Heart left ventricle (tissue), 16 donors: Measurements from ENCODE around the gene NEDD1. TPM values are rescaled to one million over a fixed set of nuclear protein-coding genes. Genes with fewer than 3 reads are reported as not detected.
A peak's percentile ranks its signal among the peaks of the same experiment; 100 is the strongest.

Source experiments
- ATAC-seq, 4 donors: fragments of 200-7000 bp; cut with Tn5 transposase; one replicate each; pipeline ENCODE4 v1.9.1; 2020 to 2022; ENCODE audit warnings: moderate library complexity in 4 of 4, mild to moderate bottlenecking in 3 of 4, moderate number of reproducible peaks in 1 of 4
- DNase-seq, 5 donors: peaks; one replicate each; pipeline ENCODE4 v3.0.0-alpha.2; 2020
- H3K27ac ChIP-seq, 12 donors: fragments of 200-600 bp; sonication (generic) in 4 of 12; one replicate each; pipeline versions ENCODE4 v1.5.0 to v1.8.0; 2016 to 2022; ENCODE audit warnings: mild to moderate bottlenecking in 2 of 12
- H3K27me3 ChIP-seq, 9 donors: fragments of 200-600 bp; sonication (generic) in 2 of 9; one replicate each; pipeline versions ENCODE4 v1.5.1 to v1.8.0; 2016 to 2022; ENCODE audit warnings: mild to moderate bottlenecking in 3 of 9
- H3K36me3 ChIP-seq, 9 donors: fragments of 200-600 bp; sonication (generic) in 2 of 9; one replicate each; pipeline versions ENCODE4 v1.5.0 to v1.8.0; 2018 to 2022; ENCODE audit warnings: mild to moderate bottlenecking in 2 of 9
- H3K4me1 ChIP-seq, 12 donors: fragments of 200-600 bp; sonication (generic) in 4 of 12; one replicate each; pipeline versions ENCODE4 v1.5.0 to v1.8.0; 2016 to 2022; ENCODE audit warnings: mild to moderate bottlenecking in 3 of 12
- H3K4me3 ChIP-seq, 12 donors: fragments of 200-600 bp; sonication (generic) in 4 of 12; one replicate each; pipeline versions ENCODE4 v1.5.0 to v1.8.0; 2017 to 2022; ENCODE audit warnings: mild to moderate bottlenecking in 9 of 12, moderate library complexity in 4 of 12
- H3K9me3 ChIP-seq, 12 donors: fragments of 200-600 bp; sonication (generic) in 4 of 12; one replicate each; pipeline versions ENCODE4 v1.5.0 to v1.8.0; 2016 to 2022; ENCODE audit warnings: mild to moderate bottlenecking in 1 of 12
- POLR2A ChIP-seq, 2 donors: fragments of 450-650 bp; IDR thresholded peaks; one replicate each; pipeline ENCODE4 v1.6.1; 2017; ENCODE audit warnings: antibody characterized with exemption in 2 of 2, mild to moderate bottlenecking in 2 of 2, moderate library complexity in 2 of 2
- WGBS, 4 donors: extraction: QIAGEN DNeasy Blood & Tissue Kit in 2 of 4; methylation state at CpG; one replicate each; pipeline versions ENCODE4 v1.1.5 to v1.1.7; 2013 to 2018; 5-methylcytosine and 5-hydroxymethylcytosine counted together
- intact Hi-C, 10 donors: fragments of 100-400 bp; cut with DNase I; formaldehyde crosslinking; loops; one replicate each; pipeline versions ENCODE4 v1.11.1 to v1.14.2; 2022
- polyA plus RNA-seq, 2 donors: library from polyadenylated mRNA; stranded (reverse); fragments of 200-250 nt; gene quantifications; one replicate each; pipeline ENCODE4 v1.2.3, GENCODE V29; 2013
- total RNA-seq, 9 donors: library from RNA; depleted of rRNA in 2 of 9; stranded (reverse); fragments of >200 nt in 2 of 9; fragmentation: NEBNext Ultra II Directional in 3 of 9; extraction: Animal tissue kit (Norgen Biotek cat#: 25700) in 3 of 9; gene quantifications; one replicate each; pipeline versions ENCODE4 v1.1.0 to v1.2.4, GENCODE V29; 2016 to 2023
- TF ChIP-seq, protein P1 (sequence below), 12 donors: fragments of 200-600 bp; sonication (generic) in 4 of 12; IDR thresholded peaks; one replicate each; pipeline versions ENCODE4 v1.5.0 to v1.8.0; 2018 to 2022; ENCODE audit warnings: antibody characterized with exemption in 12 of 12, mild to moderate bottlenecking in 5 of 12
- donor health status: ischemic (EF 13 %, LVEDD 7.1; RV severe dilation, severe dysfunction).
- donor health status: healthy with polysubstance abuse.
- donor health status: DM: no; HTN: yes; CAD: no.
- donor health status: DM: no; HTN: no; CAD: no.
- donor health status: ischemic (EF 25% LVEDD 6.9; RV normal size, moderate dysfunction).
- donor health status: ischemic (EF 25% LVEDD 5.7; RV mildly dilated, moderate dysfunction).
- donor health status: healthy.
- donor health status: DM: yes; HTN: yes; CAD: no.
- donor health status: ischemic (EF 35%, LVEDD 5.7; RV mildly dilated, moderate dysfunction).
- donor health status: nonischemic (EF 11% LVEDD 7.7; RV severe dilation, severe dysfunction).
- donor health status: DM: yes; HTN: yes; CAD: no.
- donor health status: PGD.
- donor health status: ischemic (EF 29% LVEDD 5.4; RV normal size, mild dysfunction).
- donor health status: nonischemic (EF 23%, LVEDD 6.1; RV moderate dilation, normal function).

NEDD1 gene
- total and polyA plus RNA-seq, 11 donors: 3.3 to 16.4 (median 12.8) TPM

DNA sequence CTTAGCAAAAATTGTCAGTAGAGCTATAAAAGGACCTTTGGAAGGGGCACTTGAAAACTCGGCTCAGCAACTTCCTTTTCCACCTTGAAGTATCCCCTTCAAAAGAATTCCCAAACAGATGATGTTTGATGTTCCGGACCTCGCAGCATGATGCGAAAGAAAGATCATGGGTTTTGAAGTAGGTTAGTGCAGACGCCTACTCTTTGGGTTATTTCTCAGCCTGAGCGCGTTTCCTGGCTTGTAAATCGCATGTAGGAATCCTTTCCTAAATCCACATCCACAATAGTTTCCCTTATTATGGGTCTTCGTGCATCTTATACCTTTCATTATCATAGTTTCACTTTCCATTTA, 584 bp upstream of the NEDD1 start:
- Histone ChIP-seq H3K4me1 (peaks cover 0 to 32% (median 9%) of the 10 kb centered on the region in 12 donors), H3K27ac (peak overlapping the region; percentile 66 to 94 (median 82)), H3K4me3 (peak overlapping the region; percentile 61 to 97 (median 86)), H3K27me3 (no peaks in the 10 kb centered on the region), H3K9me3 (no peaks in the 10 kb centered on the region), H3K36me3 (no peaks in the 10 kb centered on the region)
- ATAC-seq (no peak), DNase-seq (no peak)
- no peak for TF ChIP-seq POLR2A (IDR thresholded peaks at IDR 0.05)
- TF ChIP-seq, protein P1, sequence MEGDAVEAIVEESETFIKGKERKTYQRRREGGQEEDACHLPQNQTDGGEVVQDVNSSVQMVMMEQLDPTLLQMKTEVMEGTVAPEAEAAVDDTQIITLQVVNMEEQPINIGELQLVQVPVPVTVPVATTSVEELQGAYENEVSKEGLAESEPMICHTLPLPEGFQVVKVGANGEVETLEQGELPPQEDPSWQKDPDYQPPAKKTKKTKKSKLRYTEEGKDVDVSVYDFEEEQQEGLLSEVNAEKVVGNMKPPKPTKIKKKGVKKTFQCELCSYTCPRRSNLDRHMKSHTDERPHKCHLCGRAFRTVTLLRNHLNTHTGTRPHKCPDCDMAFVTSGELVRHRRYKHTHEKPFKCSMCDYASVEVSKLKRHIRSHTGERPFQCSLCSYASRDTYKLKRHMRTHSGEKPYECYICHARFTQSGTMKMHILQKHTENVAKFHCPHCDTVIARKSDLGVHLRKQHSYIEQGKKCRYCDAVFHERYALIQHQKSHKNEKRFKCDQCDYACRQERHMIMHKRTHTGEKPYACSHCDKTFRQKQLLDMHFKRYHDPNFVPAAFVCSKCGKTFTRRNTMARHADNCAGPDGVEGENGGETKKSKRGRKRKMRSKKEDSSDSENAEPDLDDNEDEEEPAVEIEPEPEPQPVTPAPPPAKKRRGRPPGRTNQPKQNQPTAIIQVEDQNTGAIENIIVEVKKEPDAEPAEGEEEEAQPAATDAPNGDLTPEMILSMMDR (IDR thresholded peaks at IDR 0.05): no peak
- intact Hi-C loops: loop anchor here in 1 of 10 donors (5.0 kb wide), 1 partner anchor 869 kb away; the partner anchor contains the start of gene LTA4H
- WGBS, 4 donors: 44 to 51% (median 48%) methylated on average over 9 of the region's 9 CpGs

DNA sequence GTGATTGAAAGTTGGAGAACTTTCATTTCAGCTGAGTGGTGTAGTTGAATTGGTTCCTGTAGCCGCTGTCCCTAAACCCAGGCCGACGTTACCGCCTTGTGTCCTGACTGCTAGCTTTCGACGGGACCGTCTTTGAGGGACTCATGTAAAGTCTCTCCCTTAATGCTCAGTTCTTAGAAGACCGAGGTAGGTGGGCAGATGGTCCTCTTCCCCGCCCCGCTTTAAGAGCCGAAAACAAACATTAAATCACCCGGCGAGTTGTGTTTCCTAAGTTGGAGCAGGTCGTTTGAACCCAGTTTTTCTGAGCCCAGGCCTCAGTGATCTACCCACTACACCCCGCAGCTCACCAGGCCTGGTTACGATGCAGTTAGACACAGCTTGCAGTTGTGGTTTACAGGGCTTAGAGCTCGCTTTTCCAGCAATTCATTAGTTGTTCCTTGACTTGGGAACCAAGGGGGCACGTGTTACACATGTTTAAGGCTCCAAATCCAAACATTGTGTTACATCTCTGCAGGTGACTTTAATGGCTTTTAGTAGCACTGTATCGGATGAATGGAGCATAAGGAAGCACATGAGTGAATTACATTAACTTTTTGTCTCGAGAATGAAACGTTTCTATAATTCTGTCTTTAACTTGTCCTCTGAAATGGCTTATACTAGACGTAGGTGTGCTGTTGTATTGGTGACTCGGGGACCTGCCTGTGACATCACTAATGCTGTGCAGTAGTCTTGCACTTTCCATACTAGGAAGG, 790 bp downstream of the NEDD1 start:
- peaks cover 0 to 35% (median 13%) of the 10 kb centered on the region in 12 donors for H3K4me1 ChIP-seq
- DNase-seq (no peak), ATAC-seq (peak in 3 of 4 donors; percentile 26 to 50 (median 29))
- intact Hi-C loops: loop anchor here in 1 of 10 donors (5.0 kb wide), 1 partner anchor 871 kb away; the partner anchor contains the start of gene LTA4H
- H3K36me3 ChIP-seq: no peaks in the 10 kb centered on the region
- H3K27me3 ChIP-seq: no peaks in the 10 kb centered on the region
- TF ChIP-seq POLR2A (IDR thresholded peaks at IDR 0.05): no peak
- TF ChIP-seq, protein P1 (IDR thresholded peaks at IDR 0.05): no peak
- peak overlapping the region in 11 of 12 donors; percentile 66 to 94 (median 82) for H3K27ac ChIP-seq
- no peaks in the 10 kb centered on the region for H3K9me3 ChIP-seq
- H3K4me3 ChIP-seq: peak overlapping the region; percentile 61 to 97 (median 86)
- WGBS, 4 donors: 7 to 10% (median 7%) methylated on average over 23 of the region's 23 CpGs

DNA sequence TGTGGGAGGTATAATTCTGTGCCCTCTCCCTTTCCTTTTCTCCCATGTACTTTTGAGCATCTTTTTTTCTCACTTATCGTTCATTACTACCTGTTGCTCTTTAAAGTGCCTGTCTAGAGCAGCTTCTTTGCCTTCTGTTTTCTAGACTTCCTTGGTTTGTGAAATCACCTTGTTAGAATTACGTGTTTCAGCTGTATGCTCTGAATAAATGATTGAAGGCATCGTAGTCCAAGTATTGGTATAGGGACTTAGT, 1.3 kb downstream of the NEDD1 start:
- H3K27me3 ChIP-seq: no peaks in the 10 kb centered on the region
- peaks cover 0 to 35% (median 15%) of the 10 kb centered on the region in 12 donors for H3K4me1 ChIP-seq
- DNase-seq (no peak), ATAC-seq (no peak)
- TF ChIP-seq, protein P1 (IDR thresholded peaks at IDR 0.05): no peak
- TF ChIP-seq POLR2A (IDR thresholded peaks at IDR 0.05): no peak
- H3K4me3 ChIP-seq: peak overlapping the region in 9 of 12 donors; percentile 61 to 94 (median 86)
- intact Hi-C loops: loop anchor here in 1 of 10 donors (5.0 kb wide), 1 partner anchor 871 kb away; the partner anchor contains the start of gene LTA4H
- H3K27ac ChIP-seq: no peak overlapping the region
- 74 to 79% (median 76%) methylated on average over 3 of the region's 3 CpGs for WGBS, 4 donors
- no peaks in the 10 kb centered on the region for H3K36me3 ChIP-seq
- no peaks in the 10 kb centered on the region for H3K9me3 ChIP-seq

DNA sequence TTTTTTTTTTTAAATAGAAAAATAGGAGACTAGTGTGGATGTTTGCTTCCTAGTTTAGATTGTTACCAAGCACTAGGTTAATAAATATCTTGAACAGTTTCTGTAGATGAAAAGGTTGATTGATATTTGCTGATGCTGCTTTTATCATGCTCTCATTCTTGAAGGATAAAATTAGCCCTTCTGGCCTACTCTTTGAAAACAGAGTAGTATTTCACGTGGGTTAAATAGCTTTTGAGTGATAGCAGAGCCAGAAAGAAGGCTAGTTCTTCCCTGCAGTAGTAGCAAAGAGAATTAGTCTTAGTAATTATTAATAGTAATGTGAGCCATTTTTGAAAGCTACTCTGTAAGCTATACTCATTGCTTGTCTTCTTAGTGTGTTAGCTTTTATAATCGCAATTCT, 5.2 kb downstream of the NEDD1 start:
- no peak overlapping the region for H3K27ac ChIP-seq
- no peaks in the 10 kb centered on the region for H3K9me3 ChIP-seq
- TF ChIP-seq, protein P1 (IDR thresholded peaks at IDR 0.05): no peak
- TF ChIP-seq POLR2A (IDR thresholded peaks at IDR 0.05): no peak
- 49 to 57% (median 53%) methylated on average over 2 of the region's 2 CpGs for WGBS, 4 donors
- intact Hi-C loops: no loop called here
- DNase-seq (no peak), ATAC-seq (peak in 1 of 4 donors; percentile 30)
- peaks cover 0 to 29% (median 15%) of the 10 kb centered on the region in 12 donors for H3K4me1 ChIP-seq
- H3K36me3 ChIP-seq: no peaks in the 10 kb centered on the region
- H3K27me3 ChIP-seq: no peaks in the 10 kb centered on the region
- no peak overlapping the region for H3K4me3 ChIP-seq
